ENCODE data around the gene ZMYND19. TPM values are rescaled to one million over a fixed set of nuclear protein-coding genes. Genes with fewer than 3 reads are reported as not detected.
A peak's percentile ranks its signal among the peaks of the same experiment; 100 is the strongest.
"Not testable (repeated sequence)": the region's sequence is repeated elsewhere in the genome, so short reads cannot be mapped to it uniquely, and the experiment has no call there.

The ZMYND19 gene
- total RNA-seq, 3 donors from 2014 or later = 9.4 to 17.7 (median 16.5) TPM

GRCh38 chr9:137544176-137544760 lies 46.0 kb downstream of the ZMYND19 start:
- H3K4me1 ChIP-seq = peaks cover 0 to 8% of the 10 kb centered on the region in 2 donors
- H3K4me3 ChIP-seq = no peak overlapping the region
- H3K27ac ChIP-seq = peak overlapping the region; percentile 41 to 76
- H3K36me3 ChIP-seq = no peaks in the 10 kb centered on the region
- DNase-seq (ENCODE audit: low spot score in 2 of 2) = no peak
- intact Hi-C loops (cut with DNase I; ENCODE audit: low total_unique reads) = no loop called here
- no peaks in the 10 kb centered on the region for H3K9me3 ChIP-seq
- no peaks in the 10 kb centered on the region for H3K27me3 ChIP-seq
- no peak for TF ChIP-seq POLR2AphosphoS5 (IDR thresholded peaks at IDR 0.05)
- TF ChIP-seq, protein P1, sequence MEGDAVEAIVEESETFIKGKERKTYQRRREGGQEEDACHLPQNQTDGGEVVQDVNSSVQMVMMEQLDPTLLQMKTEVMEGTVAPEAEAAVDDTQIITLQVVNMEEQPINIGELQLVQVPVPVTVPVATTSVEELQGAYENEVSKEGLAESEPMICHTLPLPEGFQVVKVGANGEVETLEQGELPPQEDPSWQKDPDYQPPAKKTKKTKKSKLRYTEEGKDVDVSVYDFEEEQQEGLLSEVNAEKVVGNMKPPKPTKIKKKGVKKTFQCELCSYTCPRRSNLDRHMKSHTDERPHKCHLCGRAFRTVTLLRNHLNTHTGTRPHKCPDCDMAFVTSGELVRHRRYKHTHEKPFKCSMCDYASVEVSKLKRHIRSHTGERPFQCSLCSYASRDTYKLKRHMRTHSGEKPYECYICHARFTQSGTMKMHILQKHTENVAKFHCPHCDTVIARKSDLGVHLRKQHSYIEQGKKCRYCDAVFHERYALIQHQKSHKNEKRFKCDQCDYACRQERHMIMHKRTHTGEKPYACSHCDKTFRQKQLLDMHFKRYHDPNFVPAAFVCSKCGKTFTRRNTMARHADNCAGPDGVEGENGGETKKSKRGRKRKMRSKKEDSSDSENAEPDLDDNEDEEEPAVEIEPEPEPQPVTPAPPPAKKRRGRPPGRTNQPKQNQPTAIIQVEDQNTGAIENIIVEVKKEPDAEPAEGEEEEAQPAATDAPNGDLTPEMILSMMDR (IDR thresholded peaks at IDR 0.05) = no peak
- no peak for TF ChIP-seq POLR2A (IDR thresholded peaks at IDR 0.05)

DNA sequence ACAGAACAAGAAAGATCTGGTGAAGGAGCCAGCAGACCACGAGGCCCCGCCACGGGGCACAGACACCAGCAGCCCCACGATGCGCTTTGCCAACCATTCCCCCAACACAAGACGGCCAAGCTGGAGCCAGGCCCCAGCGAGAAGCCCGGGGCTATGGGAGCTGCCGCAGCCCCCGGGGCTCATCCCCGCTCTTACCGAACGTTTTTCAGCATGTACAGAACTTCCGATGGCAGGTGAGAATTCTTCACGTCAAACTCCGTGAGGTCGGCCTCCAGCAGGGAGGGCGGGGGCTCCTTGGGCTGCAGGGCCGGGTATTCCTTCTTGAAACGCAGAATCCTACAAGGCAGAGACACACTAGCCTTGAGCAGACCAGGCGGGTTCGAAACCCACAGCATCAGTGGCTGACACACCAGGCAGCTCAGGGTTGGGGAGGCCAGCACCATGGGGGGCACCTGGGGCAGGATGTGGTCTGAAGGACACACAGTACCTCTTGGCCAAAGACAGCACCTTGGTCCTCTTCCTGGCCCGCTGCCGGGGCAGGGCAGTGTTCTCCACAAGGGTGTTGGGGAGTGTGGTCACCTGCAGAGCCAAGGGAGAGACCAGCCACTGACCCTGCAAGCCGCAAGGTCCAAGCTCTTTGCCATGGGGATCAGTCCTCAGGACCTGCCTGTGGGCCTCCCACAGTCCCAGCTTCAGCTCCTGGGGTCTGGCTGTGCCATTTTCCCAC lies 46.9 kb downstream of the ZMYND19 start:
- Histone ChIP-seq H3K9me3 (no peaks in the 10 kb centered on the region), H3K4me3 (no peak overlapping the region), H3K36me3 (no peaks in the 10 kb centered on the region), H3K27ac (peak overlapping the region; percentile 41 to 76), H3K27me3 (no peaks in the 10 kb centered on the region), H3K4me1 (peaks cover 0 to under 1% of the 10 kb centered on the region in 2 donors)
- DNase-seq (ENCODE audit: low spot score in 2 of 2) = no peak
- TF ChIP-seq POLR2A (IDR thresholded peaks at IDR 0.05) = no peak
- intact Hi-C loops (cut with DNase I; ENCODE audit: low total_unique reads) = no loop called here

DNA sequence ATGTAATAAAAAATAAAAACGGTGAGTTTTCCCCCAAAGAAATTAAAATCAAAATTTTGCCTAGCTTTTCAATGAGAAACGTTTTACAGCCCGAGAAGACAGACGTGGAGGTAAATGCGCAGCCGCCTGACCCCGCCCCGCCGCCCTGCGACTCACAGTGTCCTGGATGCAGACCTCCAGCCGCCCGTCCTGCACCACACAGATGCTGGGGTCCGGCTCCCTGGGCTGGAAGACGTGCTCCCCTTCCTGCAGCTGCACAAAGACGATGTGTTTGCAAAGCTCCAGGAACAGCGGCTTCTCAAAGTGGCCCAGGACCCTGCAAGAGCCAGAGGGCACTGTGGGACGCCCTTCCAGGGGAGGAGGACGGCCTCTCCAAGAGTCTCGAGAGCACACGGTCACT lies 47.8 kb downstream of the ZMYND19 start:
- intact Hi-C loops (cut with DNase I; ENCODE audit: low total_unique reads) = no loop called here
- no peaks in the 10 kb centered on the region for H3K9me3 ChIP-seq
- no peak overlapping the region for H3K27ac ChIP-seq
- TF ChIP-seq POLR2A (IDR thresholded peaks at IDR 0.05) (no peak), POLR2AphosphoS5 (IDR thresholded peaks at IDR 0.05) (no peak)
- TF ChIP-seq, protein P1 (IDR thresholded peaks at IDR 0.05) = no peak
- H3K4me3 ChIP-seq = no peak overlapping the region
- H3K27me3 ChIP-seq = no peaks in the 10 kb centered on the region
- no peaks in the 10 kb centered on the region for H3K4me1 ChIP-seq
- H3K36me3 ChIP-seq = no peaks in the 10 kb centered on the region
- DNase-seq (ENCODE audit: low spot score in 2 of 2) = no peak

DNA sequence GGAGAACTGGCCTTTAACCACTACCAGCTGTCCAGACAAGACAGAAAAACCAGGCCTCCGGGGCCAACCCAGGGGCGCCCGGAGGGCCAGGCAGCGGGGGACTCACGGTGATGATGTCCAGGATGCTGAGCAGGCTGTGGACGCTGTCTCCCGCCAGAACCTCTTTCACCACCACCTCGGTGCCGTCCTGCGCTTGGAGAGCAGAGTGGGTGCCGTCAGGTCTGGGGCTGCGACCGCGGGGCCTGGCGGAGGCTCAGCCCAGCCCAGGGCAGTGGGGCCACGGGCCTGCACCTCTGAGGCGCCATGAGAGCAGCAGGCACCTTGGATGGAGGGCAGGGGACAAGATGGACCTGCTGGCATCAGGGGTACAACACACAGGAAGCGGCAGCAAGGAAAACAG lies 49.8 kb downstream of the ZMYND19 start:
- Histone ChIP-seq H3K36me3 (no peaks in the 10 kb centered on the region), H3K27ac (no peak overlapping the region), H3K9me3 (no peaks in the 10 kb centered on the region), H3K4me3 (no peak overlapping the region), H3K4me1 (no peaks in the 10 kb centered on the region), H3K27me3 (no peaks in the 10 kb centered on the region)
- TF ChIP-seq POLR2AphosphoS5 (IDR thresholded peaks at IDR 0.05) (no peak), POLR2A (IDR thresholded peaks at IDR 0.05) (no peak)
- TF ChIP-seq, protein P1 (IDR thresholded peaks at IDR 0.05) = no peak
- DNase-seq (ENCODE audit: low spot score in 2 of 2) = no peak
- intact Hi-C loops (cut with DNase I; ENCODE audit: low total_unique reads) = loop anchor here (1.0 kb wide), 1 partner anchor 44 kb away; no protein-coding TSS in a partner anchor

DNA sequence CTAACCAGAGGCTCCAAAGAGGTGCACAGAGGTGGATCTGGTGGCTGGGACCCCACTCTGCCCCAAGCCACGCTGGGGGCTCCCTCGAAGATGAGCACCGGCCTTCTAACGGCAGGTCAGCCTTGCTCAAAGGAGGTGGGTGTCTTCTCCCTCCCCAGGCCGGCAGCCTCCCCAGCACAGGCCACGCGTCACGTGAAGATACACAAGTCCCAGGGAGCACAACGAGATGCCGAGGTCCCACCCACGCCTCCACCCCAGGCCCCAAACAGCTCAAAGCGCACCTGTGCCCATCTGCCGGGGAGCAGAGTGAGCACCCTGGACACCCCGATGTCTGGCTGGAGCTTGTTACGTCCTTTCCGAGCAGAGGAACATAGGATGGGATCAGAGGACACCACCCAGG lies 52.3 kb downstream of the ZMYND19 start:
- Histone ChIP-seq H3K4me1 (peaks cover 0 to 8% of the 10 kb centered on the region in 2 donors), H3K4me3 (no peak overlapping the region), H3K9me3 (no peaks in the 10 kb centered on the region), H3K36me3 (no peaks in the 10 kb centered on the region), H3K27ac (no peak overlapping the region), H3K27me3 (no peaks in the 10 kb centered on the region)
- DNase-seq (ENCODE audit: low spot score in 2 of 2) = no peak
- intact Hi-C loops (cut with DNase I; ENCODE audit: low total_unique reads) = no loop called here
- TF ChIP-seq, protein P1 (IDR thresholded peaks at IDR 0.05) = no peak
- TF ChIP-seq POLR2A (IDR thresholded peaks at IDR 0.05) (no peak), POLR2AphosphoS5 (IDR thresholded peaks at IDR 0.05) (no peak)

- H3K27me3 ChIP-seq; intact Hi-C loops (cut with DNase I; ENCODE audit: low total_unique reads); DNase-seq (ENCODE audit: low spot score in 2 of 2): not testable (repeated sequence)
Observed at GRCh38 chr9:137536594-137537131, 53.6 kb downstream of the ZMYND19 start.

More at GRCh38 chr9:137536594-137537131, 53.6 kb downstream of the ZMYND19 start:
- not testable (repeated sequence) for H3K27ac ChIP-seq, H3K9me3 ChIP-seq, H3K4me1 ChIP-seq, H3K36me3 ChIP-seq, H3K4me3 ChIP-seq

Measured in breast epithelium (tissue), 4 donors.